Heart right ventricle (tissue), 16 donors: ENCODE data around the gene SRGAP2C. TPM values are rescaled to one million over a fixed set of nuclear protein-coding genes. Genes with fewer than 3 reads are reported as not detected.
"Not testable (repeated sequence)": the region's sequence is repeated elsewhere in the genome, so short reads cannot be mapped to it uniquely, and the experiment has no call there.

Source experiments
- ATAC-seq, 8 donors: fragments of 200-7000 bp; cut with Tn5 transposase; one replicate each; pipeline ENCODE4 v1.9.1; 2020; ENCODE audit warnings: mild to moderate bottlenecking in 8 of 8, moderate library complexity in 8 of 8, moderate number of reproducible peaks in 1 of 8
- DNase-seq, 2 donors: peaks; one replicate each; pipeline ENCODE4 v3.0.0-alpha.2; 2020
- H3K27ac ChIP-seq, 10 donors: fragments of 200-600 bp; sonication (generic) in 2 of 10; one replicate each; pipeline versions ENCODE4 v1.5.0 to v1.8.0; 2020 to 2022; ENCODE audit warnings: mild to moderate bottlenecking in 3 of 10
- H3K27me3 ChIP-seq, 7 donors: fragments of 200-600 bp; one replicate each; pipeline ENCODE4 v1.8.0; 2021 to 2022; ENCODE audit warnings: mild to moderate bottlenecking in 2 of 7
- H3K36me3 ChIP-seq, 9 donors: fragments of 200-600 bp; sonication (generic) in 1 of 9; one replicate each; pipeline versions ENCODE4 v1.5.0 to v1.8.0; 2020 to 2022; ENCODE audit warnings: mild to moderate bottlenecking in 2 of 9
- H3K4me1 ChIP-seq, 9 donors: fragments of 200-600 bp; sonication (generic) in 1 of 9; one replicate each; pipeline versions ENCODE4 v1.5.0 to v1.8.0; 2020 to 2022; ENCODE audit warnings: mild to moderate bottlenecking in 4 of 9
- H3K4me3 ChIP-seq, 10 donors: fragments of 200-600 bp; sonication (generic) in 2 of 10; one replicate each; pipeline versions ENCODE4 v1.5.0 to v1.8.0; 2020 to 2022; ENCODE audit warnings: mild to moderate bottlenecking in 7 of 10, moderate library complexity in 2 of 10
- H3K9me3 ChIP-seq, 11 donors: fragments of 200-600 bp in 10 of 11; sonication (generic) in 2 of 11; one replicate each; pipeline versions ENCODE4 v1.5.0 to v1.8.0; 2013 to 2022; ENCODE audit warnings: mild to moderate bottlenecking in 2 of 11, control low read depth in 1 of 11, moderate library complexity in 1 of 11
- WGBS, 2 donors: extraction: QIAGEN DNeasy Blood & Tissue Kit; methylation state at CpG; one replicate each; pipeline ENCODE4 v1.1.7; 2013; ENCODE audit warnings: inconsistent platforms in 1 of 2; 5-methylcytosine and 5-hydroxymethylcytosine counted together
- intact Hi-C, 10 donors: fragments of 100-400 bp; cut with DNase I; formaldehyde crosslinking; loops; one replicate each; pipeline versions ENCODE4 v1.11.1 to v1.14.2; 2022
- polyA plus RNA-seq, 2 donors: library from polyadenylated mRNA; stranded (reverse); fragments of 200-250 nt; gene quantifications; one replicate each; pipeline ENCODE4 v1.2.3, GENCODE V29; 2013
- total RNA-seq, 10 donors: library from RNA; stranded (reverse); fragmentation: NEBNext Ultra II Directional in 3 of 10; extraction: Animal tissue kit (Norgen Biotek cat#: 25700) in 3 of 10; gene quantifications; one replicate each; pipeline versions ENCODE4 v1.2.1 to v1.2.4, GENCODE V29; 2021 to 2023
- donor health status: Arrhythmogenic right ventricular cardiomyopathy.
- donor health status: ischemic (EF 13 %, LVEDD 7.1; RV severe dilation, severe dysfunction).
- donor health status: healthy with polysubstance abuse.
- donor health status: DM: no; HTN: yes; CAD: no.
- donor health status: DM: no; HTN: no; CAD: no.
- donor health status: ischemic (EF 25% LVEDD 6.9; RV normal size, moderate dysfunction).
- donor health status: ischemic (EF 25% LVEDD 5.7; RV mildly dilated, moderate dysfunction).
- donor health status: healthy.
- donor health status: DM: yes; HTN: yes; CAD: no.
- donor health status: Ischemic cardiomyopathy.
- donor health status: ischemic (EF 35%, LVEDD 5.7; RV mildly dilated, moderate dysfunction).
- donor health status: nonischemic (EF 11% LVEDD 7.7; RV severe dilation, severe dysfunction).
- donor health status: DM: yes; HTN: yes; CAD: no.
- donor health status: PGD.
- donor health status: ischemic (EF 29% LVEDD 5.4; RV normal size, mild dysfunction).
- donor health status: nonischemic (EF 23%, LVEDD 6.1; RV moderate dilation, normal function).

The SRGAP2C gene
- total and polyA plus RNA-seq, 12 donors = 3.3 to 13.4 (median 9.5) TPM

DNA sequence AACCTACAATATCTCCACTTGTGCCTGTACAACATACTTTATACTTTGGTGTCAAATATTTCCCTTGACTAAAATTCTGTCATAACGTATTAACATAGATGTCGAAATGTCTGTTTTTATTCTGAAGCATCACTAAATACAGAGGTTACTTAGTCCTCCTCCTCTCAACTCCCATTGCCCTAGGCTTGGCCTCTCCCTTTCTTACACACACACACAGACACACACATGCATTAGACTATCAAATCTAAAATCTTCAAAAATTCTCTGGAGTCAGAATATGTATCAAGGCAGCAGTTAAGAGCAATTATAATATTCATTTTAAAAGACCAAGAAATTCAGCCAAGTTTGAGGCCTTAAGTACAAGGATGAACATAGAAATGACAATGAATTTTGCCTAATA, 8.1 kb upstream of the SRGAP2C start:
- intact Hi-C loops, H3K27me3 ChIP-seq, H3K4me3 ChIP-seq, DNase-seq, H3K4me1 ChIP-seq, H3K27ac ChIP-seq, H3K9me3 ChIP-seq, ATAC-seq, H3K36me3 ChIP-seq: not testable (repeated sequence)
- 94 to 100% methylated on average over 2 of the region's 2 CpGs for WGBS, 2 donors

DNA sequence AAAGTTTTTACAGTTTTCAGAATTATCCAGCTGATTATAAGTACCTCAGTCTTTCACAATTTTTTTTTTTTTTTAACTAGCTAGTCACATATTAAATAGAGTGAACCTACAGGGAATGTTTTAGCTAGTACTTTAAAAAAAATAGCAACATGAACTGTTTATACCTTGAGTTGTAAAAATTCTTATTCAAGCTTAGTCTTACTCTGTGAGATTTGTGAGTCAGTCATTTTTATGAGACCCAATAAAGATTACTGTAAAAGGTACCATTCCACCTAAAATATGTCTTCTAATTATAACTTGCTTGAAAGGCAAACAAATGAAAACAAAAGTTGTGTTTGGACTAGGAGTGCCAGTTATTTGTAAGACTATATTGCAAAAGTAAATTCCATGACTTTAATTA, 6.6 kb upstream of the SRGAP2C start:
- H3K36me3 ChIP-seq, H3K27me3 ChIP-seq, DNase-seq, H3K4me3 ChIP-seq, intact Hi-C loops, ATAC-seq, H3K9me3 ChIP-seq, H3K27ac ChIP-seq, H3K4me1 ChIP-seq: not testable (repeated sequence)

GRCh38 chr1:121183867-121184266, 908 bp upstream of the SRGAP2C start:
- ATAC-seq, H3K9me3 ChIP-seq, H3K4me1 ChIP-seq, H3K36me3 ChIP-seq, H3K27ac ChIP-seq, intact Hi-C loops, H3K27me3 ChIP-seq: not testable (repeated sequence)
- DNase-seq = peak in 1 of 2 donors; percentile 6
- whole genome bisulfite sequencing, 2 donors = 1% methylated on average over 11 to 16 of the region's 31 CpGs
- peak overlapping the region in 8 of 10 donors; percentile 21 to 50 (median 46) for H3K4me3 ChIP-seq

- peak overlapping the region in 9 of 10 donors; percentile 26 to 61 (median 44) for H3K4me3 ChIP-seq
- peak; percentile 14 to 57 (median 32) for ATAC-seq
- H3K4me1 ChIP-seq, H3K27me3 ChIP-seq, DNase-seq, intact Hi-C loops, H3K36me3 ChIP-seq, H3K9me3 ChIP-seq: not testable (repeated sequence)
- H3K27ac ChIP-seq = peak overlapping the region in 5 of 10 donors; percentile 41 to 81 (median 75)
- no CpG with 5 or more reads among the region's 48 CpGs for WGBS, 2 donors
Measured at GRCh38 chr1:121185140-121185708, 449 bp downstream of the SRGAP2C start.

DNA sequence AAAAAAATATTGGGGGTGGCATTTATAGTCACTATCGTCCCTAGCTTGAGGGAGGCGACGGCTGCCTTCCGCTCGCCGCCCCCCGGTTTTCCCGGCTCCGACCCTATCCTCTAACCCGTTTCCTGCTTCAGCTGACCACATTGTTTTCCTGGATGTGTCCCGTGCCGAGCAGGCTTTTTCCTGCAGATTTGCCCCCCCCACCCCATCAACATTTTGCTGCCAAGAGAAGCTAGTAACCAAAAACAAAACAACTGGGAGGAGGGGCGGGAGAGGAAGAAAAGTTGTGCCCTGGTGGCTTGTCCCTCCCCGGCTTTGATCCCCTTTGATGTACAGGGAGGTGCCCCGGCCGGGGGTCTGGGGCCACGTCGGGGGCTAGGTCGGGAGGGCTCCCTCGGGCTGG, 1.4 kb downstream of the SRGAP2C start:
- H3K4me3 ChIP-seq = peak overlapping the region in 4 of 10 donors; percentile 24 to 43 (median 26)
- H3K9me3 ChIP-seq, intact Hi-C loops, H3K27ac ChIP-seq, ATAC-seq, H3K27me3 ChIP-seq, H3K4me1 ChIP-seq, H3K36me3 ChIP-seq: not testable (repeated sequence)
- DNase-seq = peak; percentile 23 to 52
- whole genome bisulfite sequencing, 2 donors = 0% methylated on average over 3 to 4 of the region's 20 CpGs

GRCh38 chr1:121187914-121188313, 3.1 kb downstream of the SRGAP2C start:
- ATAC-seq, H3K4me1 ChIP-seq, H3K36me3 ChIP-seq, intact Hi-C loops, H3K27ac ChIP-seq, H3K9me3 ChIP-seq, DNase-seq, H3K27me3 ChIP-seq: not testable (repeated sequence)
- WGBS, 2 donors = 64 to 76% methylated on average over 5 of the region's 5 CpGs
- H3K4me3 ChIP-seq = peak overlapping the region in 5 of 10 donors; percentile 26 to 34 (median 31)

GRCh38 chr1:121192512-121192911, 7.7 kb downstream of the SRGAP2C start:
- H3K27me3 ChIP-seq, H3K4me3 ChIP-seq, H3K4me1 ChIP-seq, ATAC-seq, intact Hi-C loops, DNase-seq, H3K36me3 ChIP-seq, H3K27ac ChIP-seq, H3K9me3 ChIP-seq: not testable (repeated sequence)
- WGBS, 2 donors = 100% methylated on average over 1 to 2 of the region's 2 CpGs

DNA sequence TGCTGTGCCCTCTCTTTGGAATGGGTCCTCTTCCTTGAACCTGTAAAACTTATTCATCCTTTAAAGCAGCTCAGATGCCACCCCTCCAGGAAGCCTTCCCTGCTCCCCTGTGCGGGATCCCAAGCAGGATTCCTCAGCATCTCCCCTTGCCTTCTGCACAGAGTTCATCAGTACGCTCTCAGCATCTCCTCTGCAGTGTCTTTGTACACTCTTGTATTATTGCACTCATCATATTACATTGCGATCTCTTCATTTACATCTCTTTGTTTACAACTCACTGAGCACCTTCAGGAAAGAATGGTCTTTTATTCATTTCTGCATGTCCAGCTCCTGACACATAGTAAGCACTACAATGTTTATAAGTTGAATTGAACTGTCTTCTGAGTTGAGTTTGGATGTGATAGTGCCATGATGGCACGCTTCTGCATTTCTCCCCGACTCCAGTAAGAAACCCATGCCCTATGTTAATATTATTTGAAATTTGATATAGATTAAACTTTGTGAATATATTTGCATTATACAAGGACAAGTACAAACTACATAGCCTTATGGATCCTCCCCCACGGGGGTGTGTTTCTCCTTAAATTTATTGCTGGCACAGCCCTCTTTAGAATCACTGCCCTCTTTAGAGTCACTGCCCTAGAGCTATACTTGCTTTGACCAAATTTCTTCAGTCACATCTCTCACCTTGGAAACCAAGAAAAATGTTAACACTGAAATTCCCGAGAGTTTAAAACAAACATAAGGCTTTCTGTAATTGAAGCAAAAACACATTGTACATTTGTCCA, 12.5 kb downstream of the SRGAP2C start:
- H3K4me3 ChIP-seq, H3K27ac ChIP-seq, H3K9me3 ChIP-seq, H3K27me3 ChIP-seq, H3K4me1 ChIP-seq, intact Hi-C loops, DNase-seq, ATAC-seq, H3K36me3 ChIP-seq: not testable (repeated sequence)
- WGBS, 2 donors = 85 to 93% methylated on average over 2 to 3 of the region's 7 CpGs

- H3K27me3 ChIP-seq, H3K9me3 ChIP-seq, intact Hi-C loops, H3K36me3 ChIP-seq, DNase-seq, H3K4me3 ChIP-seq, ATAC-seq, H3K4me1 ChIP-seq, H3K27ac ChIP-seq: not testable (repeated sequence)
- WGBS, 2 donors = 100% methylated on average over 1 of the region's 3 CpGs
Measured at GRCh38 chr1:121199763-121200162, 15.0 kb downstream of the SRGAP2C start.

DNA sequence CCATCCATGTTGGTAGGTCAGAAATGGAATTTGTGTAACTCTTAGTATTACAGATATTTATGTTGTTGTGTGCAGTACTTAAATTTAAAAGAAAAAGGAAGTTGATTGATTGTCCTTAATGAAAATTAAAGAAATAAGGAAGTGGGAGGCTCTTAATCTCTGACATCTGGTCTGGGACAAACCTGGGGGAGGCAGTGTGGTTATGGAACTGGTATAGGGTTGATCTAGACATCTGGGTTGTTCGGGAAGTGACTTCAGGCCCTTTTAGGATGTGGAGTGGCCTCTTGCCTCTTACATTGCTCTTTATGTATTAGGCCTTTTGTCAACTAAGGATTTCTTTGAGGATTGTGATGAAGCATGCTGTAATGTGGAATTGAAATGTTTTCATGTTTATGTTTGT, 15.5 kb downstream of the SRGAP2C start:
- H3K4me1 ChIP-seq, H3K9me3 ChIP-seq, H3K36me3 ChIP-seq, H3K27me3 ChIP-seq, H3K4me3 ChIP-seq, intact Hi-C loops, DNase-seq, H3K27ac ChIP-seq: not testable (repeated sequence)
- WGBS, 2 donors = no CpG with 5 or more reads among the region's 1 CpG
- peak in 3 of 8 donors; percentile 44 to 54 (median 51) for ATAC-seq

DNA sequence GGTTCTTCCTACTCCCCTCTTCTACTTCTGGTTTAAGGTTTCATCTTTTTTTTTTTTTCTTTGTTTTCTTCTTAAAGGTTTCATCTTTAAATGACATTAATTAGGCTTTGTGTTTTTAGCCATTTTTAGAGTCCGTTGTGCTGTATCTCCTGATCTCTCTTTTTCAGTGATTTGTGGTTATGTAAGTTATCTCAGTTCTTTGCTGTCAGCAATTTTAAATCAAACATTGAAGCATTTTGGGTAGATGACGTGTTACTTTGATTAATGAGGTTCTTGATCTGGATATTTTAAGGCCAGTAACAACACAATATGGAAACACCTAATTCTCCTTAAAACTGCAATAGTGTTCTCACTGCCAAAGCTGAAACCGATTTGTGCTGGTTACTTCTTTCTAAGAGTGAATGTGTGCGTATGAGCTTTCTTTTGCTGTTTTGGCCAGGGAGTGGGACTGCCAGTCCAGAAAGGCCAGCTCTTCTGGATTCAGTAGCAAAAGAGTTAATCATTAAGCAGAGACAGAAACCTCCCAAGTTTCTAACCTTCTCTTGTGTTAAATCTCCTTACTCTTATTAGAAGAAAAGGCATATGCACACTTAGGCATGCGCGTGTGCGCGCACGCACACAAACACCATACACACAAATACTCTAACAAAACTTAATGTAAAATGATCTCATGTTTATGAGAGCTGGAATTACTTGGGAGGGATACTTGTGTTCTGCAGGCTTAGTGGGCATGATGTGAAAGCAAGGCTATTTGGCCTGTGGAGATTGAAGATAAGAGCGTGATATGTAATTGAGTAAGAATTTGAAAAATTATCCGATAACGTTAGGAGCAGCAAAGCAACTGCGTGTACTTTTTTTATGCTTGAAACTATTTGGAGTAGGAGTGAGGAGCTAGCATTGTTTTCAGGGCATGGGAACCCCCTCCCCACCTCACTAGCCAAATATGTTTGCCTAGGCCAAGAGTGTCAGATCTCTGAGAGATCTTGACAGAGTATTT, 16.5 kb downstream of the SRGAP2C start:
- DNase-seq, H3K27me3 ChIP-seq, H3K27ac ChIP-seq, ATAC-seq, H3K4me3 ChIP-seq, H3K4me1 ChIP-seq, H3K36me3 ChIP-seq, H3K9me3 ChIP-seq, intact Hi-C loops: not testable (repeated sequence)
- 75 to 76% methylated on average over 9 of the region's 13 CpGs for WGBS, 2 donors
